GM23338 (cell line): ENCODE measurements around the gene PPID. TPM values are rescaled to one million over a fixed set of nuclear protein-coding genes. Genes with fewer than 3 reads are reported as not detected.
A peak's percentile ranks its signal among the peaks of the same experiment; 100 is the strongest.

ENCODE experiments used
- ATAC-seq: fragments of 200-7000 bp; cut with Tn5 transposase; 3 replicates; pipeline ENCODE4 v1.9.1; 2020
- DNase-seq: peaks from one replicate; pipeline ENCODE4 v3.0.0-alpha.2; 2015; ENCODE audit warnings: low spot score
- H2AFZ ChIP-seq: fragments of 200-600 bp; sonication (generic); 2 replicates; pipeline ENCODE4 v1.8.0; 2016; ENCODE audit warnings: antibody characterized with exemption, mild to moderate bottlenecking, moderate library complexity
- H3F3A ChIP-seq: fragments of 200-600 bp; sonication (generic); replicated peaks from 2 replicates; pipeline ENCODE4 v1.8.0; 2017; ENCODE audit warnings: antibody characterized with exemption, mixed run types, low read depth
- H3K27ac ChIP-seq: fragments of 200-600 bp; sonication (generic); 2 replicates; pipeline ENCODE4 v1.6.1; 2016; ENCODE audit warnings: low read depth
- H3K27me3 ChIP-seq: fragments of 200-600 bp; sonication (generic); 2 replicates; pipeline ENCODE4 v1.8.0; 2016; ENCODE audit warnings: mild to moderate bottlenecking, mixed run types, moderate library complexity; ENCODE audit not compliant: insufficient read depth
- H3K36me3 ChIP-seq: fragments of 200-600 bp; sonication (generic); 2 replicates; pipeline ENCODE4 v1.8.0; 2016; ENCODE audit warnings: mild to moderate bottlenecking; ENCODE audit not compliant: insufficient read depth
- H3K4me1 ChIP-seq: fragments of 200-600 bp; sonication (generic); 2 replicates; pipeline ENCODE4 v1.8.0; 2016; ENCODE audit warnings: mild to moderate bottlenecking, moderate library complexity; ENCODE audit not compliant: insufficient read depth
- H3K4me2 ChIP-seq: fragments of 200-600 bp; sonication (generic); 2 replicates; pipeline ENCODE4 v1.7.1; 2017; ENCODE audit warnings: mixed run types
- H3K4me3 ChIP-seq: fragments of 200-600 bp; sonication (generic); 2 replicates; pipeline ENCODE4 v1.6.1; 2016; ENCODE audit warnings: mixed run types
- H3K79me2 ChIP-seq: fragments of 200-600 bp; sonication (generic); replicated peaks from 2 replicates; pipeline ENCODE4 v1.8.0; 2017; ENCODE audit warnings: mild to moderate bottlenecking; ENCODE audit not compliant: insufficient read depth
- H3K9me2 ChIP-seq: fragments of 200-600 bp; sonication (generic); 2 replicates; pipeline ENCODE4 v1.8.0; 2017; ENCODE audit not compliant: insufficient read depth
- H4K20me1 ChIP-seq: fragments of 200-600 bp; sonication (generic); replicated peaks from 2 replicates; pipeline ENCODE4 v1.8.0; 2017; ENCODE audit warnings: mild to moderate bottlenecking; ENCODE audit not compliant: insufficient read depth
- H3K27ac Mint-ChIP-seq: 2 replicates; pipeline ENCODE4 v1.8.0; 2020; ENCODE audit warnings: inconsistent platforms, mild to moderate bottlenecking, moderate library complexity, mixed read lengths
- H3K27me3 Mint-ChIP-seq: 3 replicates; pipeline ENCODE4 v1.8.0; 2022; ENCODE audit warnings: low read depth, mild to moderate bottlenecking, moderate library complexity, mixed read lengths, inconsistent platforms; ENCODE audit not compliant: insufficient read depth, poor library complexity
- H3K36me3 Mint-ChIP-seq: 3 replicates; pipeline ENCODE4 v1.8.0; 2021; ENCODE audit warnings: low read depth, mild to moderate bottlenecking, inconsistent platforms, moderate library complexity, mixed read lengths
- H3K4me1 Mint-ChIP-seq: 3 replicates; pipeline ENCODE4 v1.8.0; 2020; ENCODE audit warnings: mild to moderate bottlenecking, inconsistent platforms, mixed read lengths
- H3K4me3 Mint-ChIP-seq: 3 replicates; pipeline ENCODE4 v1.8.0; 2021; ENCODE audit warnings: moderate library complexity, mild to moderate bottlenecking, inconsistent platforms, mixed read lengths
- H3K9me3 Mint-ChIP-seq: 3 replicates; pipeline ENCODE4 v1.8.0; 2020; ENCODE audit warnings: moderate library complexity, mild to moderate bottlenecking, inconsistent platforms, mixed read lengths
- CREB1 ChIP-seq: fragments of 250-450 bp; sonication (Bioruptor Pico); IDR thresholded peaks from 2 replicates; pipeline ENCODE4 v1.5.0; 2020; ENCODE audit warnings: low read depth, mild to moderate bottlenecking, moderate library complexity
- CTCF ChIP-seq, 2 experiments: fragments of 200-600 bp in 1 of 2; sonication (generic) in 1 of 2; conservative IDR thresholded peaks; 2 replicates each; pipeline versions ENCODE4 v1.5.1 to v1.6.1; 2016 to 2017; ENCODE audit warnings: antibody characterized with exemption in 2 of 2, low read depth in 2 of 2, mild to moderate bottlenecking in 2 of 2, moderate library complexity in 1 of 2
- ETS1 ChIP-seq: IDR thresholded peaks from 2 replicates; pipeline ENCODE4 v1.6.1; 2016; ENCODE audit warnings: antibody characterized with exemption
- EZH2 ChIP-seq: fragments of 200-600 bp; sonication (generic); IDR thresholded peaks from one replicate; pipeline ENCODE4 v1.8.0; 2017; ENCODE audit warnings: antibody characterized with exemption, mild to moderate bottlenecking, low read depth; ENCODE audit not compliant: unreplicated experiment
- EZH2phosphoT487 ChIP-seq: fragments of 200-600 bp; sonication (generic); IDR thresholded peaks from one replicate; pipeline ENCODE4 v1.8.1; 2018; ENCODE audit warnings: antibody characterized with exemption; ENCODE audit not compliant: unreplicated experiment
- JUNB ChIP-seq: IDR thresholded peaks from one replicate; pipeline ENCODE4 v1.6.1; 2016; ENCODE audit warnings: antibody characterized with exemption; ENCODE audit not compliant: unreplicated experiment
- NANOG ChIP-seq: IDR thresholded peaks from 2 replicates; pipeline ENCODE4 v1.6.1; 2016; ENCODE audit warnings: antibody characterized with exemption, borderline replicate concordance
- POLR2AphosphoS5 ChIP-seq: IDR thresholded peaks from 2 replicates; pipeline ENCODE4 v1.6.1; 2016; ENCODE audit warnings: antibody characterized with exemption, low read depth
- REST ChIP-seq: IDR thresholded peaks from one replicate; pipeline ENCODE4 v1.6.1; 2018; ENCODE audit warnings: antibody characterized with exemption; ENCODE audit not compliant: unreplicated experiment
- STAT1 ChIP-seq: IDR thresholded peaks from one replicate; pipeline ENCODE4 v1.6.1; 2016; ENCODE audit warnings: antibody characterized with exemption; ENCODE audit not compliant: unreplicated experiment
- ZNF114 ChIP-seq: fragments of 250-450 bp; sonication (Bioruptor Pico); IDR thresholded peaks from 2 replicates; pipeline ENCODE4 v1.5.0; 2020; ENCODE audit warnings: mild to moderate bottlenecking, moderate library complexity
- ZNF331 ChIP-seq: fragments of 250-450 bp; sonication (Bioruptor Pico); IDR thresholded peaks from 2 replicates; pipeline ENCODE4 v1.5.0; 2020; ENCODE audit warnings: low read depth, mild to moderate bottlenecking, moderate library complexity
- ZNF462 ChIP-seq: fragments of 250-450 bp; sonication (Bioruptor Pico); IDR thresholded peaks from 2 replicates; pipeline ENCODE4 v1.5.0; 2020; ENCODE audit warnings: mild to moderate bottlenecking, moderate library complexity
- polyA plus RNA-seq: library from polyadenylated mRNA; unstranded; fragments of >200 nt; fragmentation: Nextera tagmentation; extraction: Ambion mirVana; gene quantifications from 2 replicates; pipeline ENCODE4 v1.2.1, GENCODE V29; 2016
- total RNA-seq: library from RNA; depleted of rRNA; stranded (reverse); fragments of >200 nt; shearing (Covaris generic); gene quantifications from 2 replicates; pipeline ENCODE4 v1.2.3, GENCODE V29; 2014

PPID gene
- total and polyA plus RNA-seq, 2 experiments from 2014 or later: 56.6 to 66.2 TPM

GRCh38 chr4:158721680-158722079, 1.5 kb downstream of the PPID start:
- H3K27ac ChIP-seq: no peak overlapping the region
- TF ChIP-seq EZH2phosphoT487 (no peak), REST (no peak), ZNF462 (CRISPR knock-in tag) (no peak), ZNF114 (CRISPR knock-in tag) (no peak), EZH2 (no peak), ZNF331 (CRISPR knock-in tag) (no peak), CREB1 (no peak), NANOG (no peak), JUNB (no peak), STAT1 (no peak), ETS1 (no peak), POLR2AphosphoS5 (no peak), CTCF (conservative IDR thresholded peaks at IDR 0.05; ENCODE audit: low read depth in 2 of 2) (no peak)
- no peak for DNase-seq
- Mint-ChIP-seq H3K9me3 (no peaks in the 10 kb centered on the region), H3K4me3 (peak overlapping the region; percentile 94), H3K27ac (no peak overlapping the region), H3K4me1 (peaks cover 4% of the 10 kb centered on the region), H3K27me3 (peaks cover 3% of the 10 kb centered on the region), H3K36me3 (peaks cover 45% of the 10 kb centered on the region)
- no peak overlapping the region for H2AFZ ChIP-seq
- H3K4me1 ChIP-seq: 0 out of 2 replicates have a peak, but pooled peaks cover 4% of the 10 kb centered on the region
- peaks cover 29% of the 10 kb centered on the region; the same call in 1 of the 2 replicates for H3K36me3 ChIP-seq
- H3K79me2 ChIP-seq: peaks cover 27% of the 10 kb centered on the region
- H3K9me2 ChIP-seq: no peaks in the 10 kb centered on the region
- no peak for ATAC-seq
- H3K4me3 ChIP-seq: peak overlapping the region; percentile 82
- no peaks in the 10 kb centered on the region for H3K27me3 ChIP-seq
- H4K20me1 ChIP-seq: no peaks in the 10 kb centered on the region
- 0 out of 2 replicates have a peak, but pooled peaks cover 3% of the 10 kb centered on the region for H3F3A ChIP-seq
- peak overlapping the region; percentile 81 for H3K4me2 ChIP-seq
